ENCODE results near the gene CACNG7.

Gene CACNG7, protein sequence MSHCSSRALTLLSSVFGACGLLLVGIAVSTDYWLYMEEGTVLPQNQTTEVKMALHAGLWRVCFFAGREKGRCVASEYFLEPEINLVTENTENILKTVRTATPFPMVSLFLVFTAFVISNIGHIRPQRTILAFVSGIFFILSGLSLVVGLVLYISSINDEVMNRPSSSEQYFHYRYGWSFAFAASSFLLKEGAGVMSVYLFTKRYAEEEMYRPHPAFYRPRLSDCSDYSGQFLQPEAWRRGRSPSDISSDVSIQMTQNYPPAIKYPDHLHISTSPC
- long read RNA-seq: 0 reads

DNA sequence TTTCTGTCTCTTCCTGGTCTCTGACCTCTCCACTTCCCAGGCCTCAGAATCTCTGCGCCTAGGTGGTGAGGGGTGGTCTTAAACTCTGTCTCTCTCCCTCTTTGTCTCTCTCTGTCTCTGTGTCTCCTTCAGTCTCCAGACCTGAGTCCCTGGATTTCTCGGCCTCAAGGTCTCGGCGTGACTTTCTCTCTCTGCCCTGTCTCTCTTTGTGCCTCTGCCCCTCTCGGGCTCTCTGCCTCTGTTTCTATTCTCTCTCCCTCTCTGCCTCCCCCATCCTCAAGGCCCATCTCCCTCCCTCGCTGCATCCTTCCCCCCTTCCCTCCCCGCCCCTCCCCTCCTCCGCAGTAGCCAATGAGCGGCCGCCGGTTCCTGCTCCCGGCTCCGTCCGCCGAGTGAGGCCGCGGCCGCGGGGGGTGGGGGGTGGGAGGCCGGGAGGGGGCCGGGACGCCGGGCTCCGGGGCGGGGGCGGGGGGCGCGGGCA is at the start of gene CACNG7:
Gene CACNG7 (plus strand): TSS at position 344 of the 481 bp plus-strand sequence. CDS start 3,554 bp downstream, outside the sequence.
- no peak for DNase-seq (ENCODE audit: low read depth in 1 of 2, low spot score in 1 of 2)
- TF ChIP-seq, protein P1, sequence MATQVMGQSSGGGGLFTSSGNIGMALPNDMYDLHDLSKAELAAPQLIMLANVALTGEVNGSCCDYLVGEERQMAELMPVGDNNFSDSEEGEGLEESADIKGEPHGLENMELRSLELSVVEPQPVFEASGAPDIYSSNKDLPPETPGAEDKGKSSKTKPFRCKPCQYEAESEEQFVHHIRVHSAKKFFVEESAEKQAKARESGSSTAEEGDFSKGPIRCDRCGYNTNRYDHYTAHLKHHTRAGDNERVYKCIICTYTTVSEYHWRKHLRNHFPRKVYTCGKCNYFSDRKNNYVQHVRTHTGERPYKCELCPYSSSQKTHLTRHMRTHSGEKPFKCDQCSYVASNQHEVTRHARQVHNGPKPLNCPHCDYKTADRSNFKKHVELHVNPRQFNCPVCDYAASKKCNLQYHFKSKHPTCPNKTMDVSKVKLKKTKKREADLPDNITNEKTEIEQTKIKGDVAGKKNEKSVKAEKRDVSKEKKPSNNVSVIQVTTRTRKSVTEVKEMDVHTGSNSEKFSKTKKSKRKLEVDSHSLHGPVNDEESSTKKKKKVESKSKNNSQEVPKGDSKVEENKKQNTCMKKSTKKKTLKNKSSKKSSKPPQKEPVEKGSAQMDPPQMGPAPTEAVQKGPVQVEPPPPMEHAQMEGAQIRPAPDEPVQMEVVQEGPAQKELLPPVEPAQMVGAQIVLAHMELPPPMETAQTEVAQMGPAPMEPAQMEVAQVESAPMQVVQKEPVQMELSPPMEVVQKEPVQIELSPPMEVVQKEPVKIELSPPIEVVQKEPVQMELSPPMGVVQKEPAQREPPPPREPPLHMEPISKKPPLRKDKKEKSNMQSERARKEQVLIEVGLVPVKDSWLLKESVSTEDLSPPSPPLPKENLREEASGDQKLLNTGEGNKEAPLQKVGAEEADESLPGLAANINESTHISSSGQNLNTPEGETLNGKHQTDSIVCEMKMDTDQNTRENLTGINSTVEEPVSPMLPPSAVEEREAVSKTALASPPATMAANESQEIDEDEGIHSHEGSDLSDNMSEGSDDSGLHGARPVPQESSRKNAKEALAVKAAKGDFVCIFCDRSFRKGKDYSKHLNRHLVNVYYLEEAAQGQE (IDR thresholded peaks at IDR 0.05; ENCODE audit: insufficient replicate concordance, low read depth): no peak
- Histone ChIP-seq H3K4me3 (replicated peaks; ENCODE audit: insufficient read depth, low read length) (no peak within 1 kb of the TSS), H3K27me3 (ENCODE audit: insufficient read depth, poor library complexity, severe bottlenecking) (peaks cover 49% of the 10 kb centered on the region), H3K27ac (replicated peaks) (no peak within 1 kb of the TSS)

DNA sequence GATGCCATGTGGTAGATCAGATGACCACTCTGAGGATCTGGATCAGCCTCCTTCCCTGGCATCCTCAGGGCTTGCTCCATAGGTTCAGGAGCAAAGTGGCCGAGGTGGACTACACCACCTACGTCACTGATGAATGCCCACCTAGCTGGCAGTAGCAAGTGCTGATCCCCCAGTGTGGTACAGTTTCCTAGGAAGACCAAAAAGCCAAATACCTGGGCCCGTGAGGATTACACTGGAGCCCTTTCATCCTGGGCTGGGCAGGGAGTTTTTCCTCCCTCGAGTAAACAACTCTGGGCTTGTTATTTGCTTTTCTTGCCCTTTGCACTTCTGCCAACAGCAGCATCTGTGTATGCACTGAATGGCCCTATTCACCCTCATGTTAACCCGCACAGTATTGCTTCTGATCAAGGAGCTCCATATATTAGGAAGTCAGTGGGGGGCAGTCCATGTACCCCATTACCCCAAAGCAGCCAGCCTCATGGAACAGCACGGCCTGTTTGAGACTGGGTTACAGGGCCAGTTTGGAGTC is 44.7 kb upstream of the CACNG7 start:
- no peak overlapping the region for H3K27ac ChIP-seq (replicated peaks)
- no peak for DNase-seq (ENCODE audit: low read depth in 1 of 2, low spot score in 1 of 2)
- no peaks in the 10 kb centered on the region for H3K27me3 ChIP-seq (ENCODE audit: insufficient read depth, poor library complexity, severe bottlenecking)
- TF ChIP-seq, protein P2, sequence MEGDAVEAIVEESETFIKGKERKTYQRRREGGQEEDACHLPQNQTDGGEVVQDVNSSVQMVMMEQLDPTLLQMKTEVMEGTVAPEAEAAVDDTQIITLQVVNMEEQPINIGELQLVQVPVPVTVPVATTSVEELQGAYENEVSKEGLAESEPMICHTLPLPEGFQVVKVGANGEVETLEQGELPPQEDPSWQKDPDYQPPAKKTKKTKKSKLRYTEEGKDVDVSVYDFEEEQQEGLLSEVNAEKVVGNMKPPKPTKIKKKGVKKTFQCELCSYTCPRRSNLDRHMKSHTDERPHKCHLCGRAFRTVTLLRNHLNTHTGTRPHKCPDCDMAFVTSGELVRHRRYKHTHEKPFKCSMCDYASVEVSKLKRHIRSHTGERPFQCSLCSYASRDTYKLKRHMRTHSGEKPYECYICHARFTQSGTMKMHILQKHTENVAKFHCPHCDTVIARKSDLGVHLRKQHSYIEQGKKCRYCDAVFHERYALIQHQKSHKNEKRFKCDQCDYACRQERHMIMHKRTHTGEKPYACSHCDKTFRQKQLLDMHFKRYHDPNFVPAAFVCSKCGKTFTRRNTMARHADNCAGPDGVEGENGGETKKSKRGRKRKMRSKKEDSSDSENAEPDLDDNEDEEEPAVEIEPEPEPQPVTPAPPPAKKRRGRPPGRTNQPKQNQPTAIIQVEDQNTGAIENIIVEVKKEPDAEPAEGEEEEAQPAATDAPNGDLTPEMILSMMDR (IDR thresholded peaks at IDR 0.05; ENCODE audit: insufficient read depth, low read length): no peak
- TF ChIP-seq, protein P1 (IDR thresholded peaks at IDR 0.05; ENCODE audit: insufficient replicate concordance, low read depth): no peak
- TF ChIP-seq POLR2AphosphoS5 (IDR thresholded peaks at IDR 0.05; ENCODE audit: low read depth) (no peak), GABPA (IDR thresholded peaks at IDR 0.05; ENCODE audit: low read depth) (no peak), SPI1 (IDR thresholded peaks at IDR 0.05; ENCODE audit: borderline replicate concordance, low read depth) (no peak)
- H3K4me3 ChIP-seq (replicated peaks; ENCODE audit: insufficient read depth, low read length): no peak overlapping the region

DNA sequence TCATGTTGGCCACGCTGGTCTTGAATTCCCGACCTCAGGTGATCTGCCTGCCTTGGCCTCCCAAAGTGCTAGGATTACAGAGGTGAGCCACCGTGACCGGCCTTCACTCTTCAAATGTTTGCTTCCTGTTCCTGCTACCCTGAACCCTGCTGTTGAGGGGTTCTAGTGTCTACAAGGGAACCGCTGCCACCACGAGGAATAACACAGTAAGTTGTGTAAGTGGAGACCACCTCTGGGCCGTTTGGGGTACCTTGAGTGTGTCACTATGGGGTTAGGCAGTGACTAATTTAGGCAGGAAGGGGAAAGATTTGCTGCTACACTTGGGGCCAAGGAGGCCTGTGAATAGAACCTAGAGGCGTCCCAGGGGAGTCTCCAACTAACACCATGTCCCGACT is 43.6 kb upstream of the CACNG7 start:
- H3K4me3 ChIP-seq (replicated peaks; ENCODE audit: insufficient read depth, low read length): no peak overlapping the region
- DNase-seq (ENCODE audit: low read depth in 1 of 2, low spot score in 1 of 2): no peak
- H3K27ac ChIP-seq (replicated peaks): no peak overlapping the region
- H3K27me3 ChIP-seq (ENCODE audit: insufficient read depth, poor library complexity, severe bottlenecking): no peaks in the 10 kb centered on the region
- TF ChIP-seq, protein P1 (IDR thresholded peaks at IDR 0.05; ENCODE audit: insufficient replicate concordance, low read depth): no peak
- TF ChIP-seq GABPA (IDR thresholded peaks at IDR 0.05; ENCODE audit: low read depth): no peak
- TF ChIP-seq, protein P2 (IDR thresholded peaks at IDR 0.05; ENCODE audit: insufficient read depth, low read length): no peak
- TF ChIP-seq POLR2AphosphoS5 (IDR thresholded peaks at IDR 0.05; ENCODE audit: low read depth): no peak
- TF ChIP-seq SPI1 (IDR thresholded peaks at IDR 0.05; ENCODE audit: borderline replicate concordance, low read depth): no peak
